Spinal cord (tissue), 10 donors: ENCODE data around the gene CDX1. TPM values are rescaled to one million over a fixed set of nuclear protein-coding genes. Genes with fewer than 3 reads are reported as not detected.

Experiments
- DNase-seq, 6 donors: peaks; one replicate each; pipeline versions ENCODE4 v3.0.0 to v3.0.0-alpha.2; 2013 to 2015; ENCODE audit warnings: low spot score in 6 of 6, low read depth in 4 of 6
- H3K27ac ChIP-seq: one replicate; pipeline ENCODE4 v1.5.1; 2013; ENCODE audit warnings: low read depth, low read length, control low read depth
- H3K27me3 ChIP-seq: one replicate; pipeline ENCODE4 v1.6.1; 2013; ENCODE audit warnings: low read length; ENCODE audit not compliant: control insufficient read depth, insufficient read depth
- H3K36me3 ChIP-seq: one replicate; pipeline ENCODE4 v1.6.1; 2013; ENCODE audit warnings: low read length; ENCODE audit not compliant: control insufficient read depth, insufficient read depth
- H3K4me1 ChIP-seq: one replicate; pipeline ENCODE4 v1.6.1; 2013; ENCODE audit warnings: low read length; ENCODE audit not compliant: control insufficient read depth, insufficient read depth
- H3K4me3 ChIP-seq: one replicate; pipeline ENCODE4 v1.5.1; 2013; ENCODE audit warnings: low read depth, low read length, control low read depth
- H3K9me3 ChIP-seq: one replicate; pipeline ENCODE4 v1.6.1; 2013; ENCODE audit warnings: low read length; ENCODE audit not compliant: control insufficient read depth, insufficient read depth
- WGBS: methylation state at CpG from one replicate; pipeline ENCODE4 v1.1.5; 2013; ENCODE audit warnings: missing lambda C conversion rate; ENCODE audit not compliant: insufficient coverage; 5-methylcytosine and 5-hydroxymethylcytosine counted together
- polyA plus RNA-seq, 2 donors: library from polyadenylated mRNA; unstranded; fragments of 120-200 nt; gene quantifications; one replicate each; pipeline ENCODE4 v1.2.1, GENCODE V29; 2013; ENCODE audit not compliant: insufficient read length in 2 of 2
- total RNA-seq, 2 donors: library from RNA; depleted of rRNA in 1 of 2; stranded (reverse); fragments of 120-200 nt in 1 of 2; fragments of >200 nt in 1 of 2; gene quantifications; one replicate each; pipeline versions ENCODE4 v1.2.3 to v1.2.4, GENCODE V29; 2013 to 2014
- donor health status: healthy.

Gene CDX1
- total and polyA plus RNA-seq, 4 donors = 0.28 TPM; not detected in 3

GRCh38 chr5:150122536-150123481 lies 43.8 kb upstream of the CDX1 start:
- Histone ChIP-seq H3K27ac (no peak overlapping the region), H3K36me3 (peaks cover 55% of the 10 kb centered on the region), H3K4me1 (no peaks in the 10 kb centered on the region), H3K9me3 (no peaks in the 10 kb centered on the region), H3K27me3 (no peaks in the 10 kb centered on the region), H3K4me3 (no peak overlapping the region)
- WGBS = 93% methylated on average over 13 of the region's 15 CpGs
- DNase-seq = no peak

- no peak for DNase-seq
- no CpG with 5 or more reads among the region's 4 CpGs for WGBS
- Histone ChIP-seq H3K36me3 (peaks cover 48% of the 10 kb centered on the region), H3K4me3 (no peak overlapping the region), H3K4me1 (no peaks in the 10 kb centered on the region), H3K27me3 (no peaks in the 10 kb centered on the region), H3K9me3 (no peaks in the 10 kb centered on the region), H3K27ac (no peak overlapping the region)
Observed at GRCh38 chr5:150123542-150123941, 43.0 kb upstream of the CDX1 start.

GRCh38 chr5:150124111-150124557 lies 42.4 kb upstream of the CDX1 start:
- Histone ChIP-seq H3K9me3 (no peaks in the 10 kb centered on the region), H3K27me3 (no peaks in the 10 kb centered on the region), H3K4me1 (no peaks in the 10 kb centered on the region), H3K4me3 (no peak overlapping the region), H3K36me3 (peaks cover 44% of the 10 kb centered on the region), H3K27ac (no peak overlapping the region)
- DNase-seq = no peak
- 87% methylated on average over 11 of the region's 11 CpGs for WGBS

- no peak for DNase-seq
- H3K27me3 ChIP-seq = no peaks in the 10 kb centered on the region
- H3K9me3 ChIP-seq = no peaks in the 10 kb centered on the region
- H3K4me3 ChIP-seq = no peak overlapping the region
- no peak overlapping the region for H3K27ac ChIP-seq
- H3K36me3 ChIP-seq = peaks cover 43% of the 10 kb centered on the region
- 84% methylated on average over 7 of the region's 8 CpGs for WGBS
- H3K4me1 ChIP-seq = peaks cover 1% of the 10 kb centered on the region
Observed at GRCh38 chr5:150124596-150124995, 42.0 kb upstream of the CDX1 start.

- Histone ChIP-seq H3K4me1 (peaks cover 8% of the 10 kb centered on the region), H3K36me3 (peaks cover 38% of the 10 kb centered on the region), H3K4me3 (no peak overlapping the region), H3K27me3 (no peaks in the 10 kb centered on the region), H3K27ac (no peak overlapping the region), H3K9me3 (no peaks in the 10 kb centered on the region)
- 94% methylated on average over 10 of the region's 10 CpGs for WGBS
- DNase-seq = no peak
Observed at GRCh38 chr5:150125334-150125733, 41.2 kb upstream of the CDX1 start.

GRCh38 chr5:150126199-150126920 lies 40.2 kb upstream of the CDX1 start:
- H3K27me3 ChIP-seq = no peaks in the 10 kb centered on the region
- H3K9me3 ChIP-seq = no peaks in the 10 kb centered on the region
- 79% methylated on average over 10 of the region's 10 CpGs for WGBS
- H3K4me3 ChIP-seq = no peak overlapping the region
- DNase-seq = no peak
- peaks cover 35% of the 10 kb centered on the region for H3K36me3 ChIP-seq
- no peak overlapping the region for H3K27ac ChIP-seq
- peaks cover 11% of the 10 kb centered on the region for H3K4me1 ChIP-seq

- Histone ChIP-seq H3K36me3 (peaks cover 39% of the 10 kb centered on the region), H3K27ac (no peak overlapping the region), H3K4me1 (peaks cover 14% of the 10 kb centered on the region), H3K4me3 (no peak overlapping the region), H3K9me3 (no peaks in the 10 kb centered on the region), H3K27me3 (no peaks in the 10 kb centered on the region)
- 94% methylated on average over 6 of the region's 6 CpGs for WGBS
- DNase-seq = no peak
Observed at GRCh38 chr5:150126921-150127265, 39.7 kb upstream of the CDX1 start.

GRCh38 chr5:150129454-150129812 lies 37.1 kb upstream of the CDX1 start:
- peaks cover 24% of the 10 kb centered on the region for H3K4me1 ChIP-seq
- no peak overlapping the region for H3K27ac ChIP-seq
- H3K36me3 ChIP-seq = peaks cover 36% of the 10 kb centered on the region
- H3K4me3 ChIP-seq = no peak overlapping the region
- no peaks in the 10 kb centered on the region for H3K9me3 ChIP-seq
- 83% methylated on average over 7 of the region's 8 CpGs for WGBS
- H3K27me3 ChIP-seq = no peaks in the 10 kb centered on the region
- no peak for DNase-seq

- peaks cover 24% of the 10 kb centered on the region for H3K4me1 ChIP-seq
- peak in 3 of 6 donors; percentile 35 to 79 (median 78) for DNase-seq
- no peak overlapping the region for H3K4me3 ChIP-seq
- no peak overlapping the region for H3K27ac ChIP-seq
- H3K27me3 ChIP-seq = no peaks in the 10 kb centered on the region
- no peaks in the 10 kb centered on the region for H3K9me3 ChIP-seq
- WGBS = 34% methylated on average over 25 of the region's 25 CpGs
- peaks cover 34% of the 10 kb centered on the region for H3K36me3 ChIP-seq
Observed at GRCh38 chr5:150129813-150130492, 36.6 kb upstream of the CDX1 start.
